ENCODE results near the gene STAT2.

DNA sequence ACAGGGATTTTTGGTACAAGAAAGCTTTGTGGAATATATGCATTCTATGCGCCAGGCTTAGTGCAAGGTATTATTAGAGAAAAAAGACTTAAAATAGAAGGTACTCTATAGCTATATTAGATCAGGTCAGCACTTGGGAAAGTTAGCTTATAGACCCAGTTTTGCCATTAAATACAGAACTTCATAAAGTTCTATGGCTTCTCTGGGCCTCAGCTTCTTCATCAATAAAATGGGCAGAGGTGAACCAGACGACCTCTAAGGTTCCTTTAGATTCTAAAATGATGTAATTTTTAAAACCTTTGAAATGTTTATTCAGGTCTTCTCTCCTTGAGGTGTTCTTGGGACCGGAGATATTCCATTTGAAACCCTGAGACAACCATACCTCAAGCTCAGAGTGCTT is 51.2 kb downstream of the STAT2 start:
- TF ChIP-seq, protein P1, sequence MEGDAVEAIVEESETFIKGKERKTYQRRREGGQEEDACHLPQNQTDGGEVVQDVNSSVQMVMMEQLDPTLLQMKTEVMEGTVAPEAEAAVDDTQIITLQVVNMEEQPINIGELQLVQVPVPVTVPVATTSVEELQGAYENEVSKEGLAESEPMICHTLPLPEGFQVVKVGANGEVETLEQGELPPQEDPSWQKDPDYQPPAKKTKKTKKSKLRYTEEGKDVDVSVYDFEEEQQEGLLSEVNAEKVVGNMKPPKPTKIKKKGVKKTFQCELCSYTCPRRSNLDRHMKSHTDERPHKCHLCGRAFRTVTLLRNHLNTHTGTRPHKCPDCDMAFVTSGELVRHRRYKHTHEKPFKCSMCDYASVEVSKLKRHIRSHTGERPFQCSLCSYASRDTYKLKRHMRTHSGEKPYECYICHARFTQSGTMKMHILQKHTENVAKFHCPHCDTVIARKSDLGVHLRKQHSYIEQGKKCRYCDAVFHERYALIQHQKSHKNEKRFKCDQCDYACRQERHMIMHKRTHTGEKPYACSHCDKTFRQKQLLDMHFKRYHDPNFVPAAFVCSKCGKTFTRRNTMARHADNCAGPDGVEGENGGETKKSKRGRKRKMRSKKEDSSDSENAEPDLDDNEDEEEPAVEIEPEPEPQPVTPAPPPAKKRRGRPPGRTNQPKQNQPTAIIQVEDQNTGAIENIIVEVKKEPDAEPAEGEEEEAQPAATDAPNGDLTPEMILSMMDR (IDR thresholded peaks at IDR 0.05; ENCODE audit: low read depth, low read length) = no peak
- no peak for TF ChIP-seq POLR2A (IDR thresholded peaks at IDR 0.05; ENCODE audit: extremely low read depth, insufficient read length)
- TF ChIP-seq, protein P2, sequence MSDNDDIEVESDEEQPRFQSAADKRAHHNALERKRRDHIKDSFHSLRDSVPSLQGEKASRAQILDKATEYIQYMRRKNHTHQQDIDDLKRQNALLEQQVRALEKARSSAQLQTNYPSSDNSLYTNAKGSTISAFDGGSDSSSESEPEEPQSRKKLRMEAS (IDR thresholded peaks at IDR 0.05; ENCODE audit: low read depth, low read length) = no peak
- no peak for TF ChIP-seq MYC (IDR thresholded peaks at IDR 0.05; ENCODE audit: low read depth, low read length)
